Subcutaneous preadipocyte (primary cell): ENCODE measurements around the gene SAA1. TPM values are rescaled to one million over a fixed set of nuclear protein-coding genes. Genes with fewer than 3 reads are reported as not detected.

ENCODE experiments used
- small RNA-seq: library from RNA; depleted of rRNA; stranded (forward); fragments of <200 nt; gene quantifications from one replicate; pipeline ENCODE3, GENCODE V24; 2012
- total RNA-seq: library from RNA; depleted of rRNA; stranded (reverse); fragments of >200 nt; gene quantifications from 2 replicates; pipeline ENCODE4 v1.2.3, GENCODE V29; 2012

Gene SAA1
- total RNA-seq = not detected in 2 replicates

DNA sequence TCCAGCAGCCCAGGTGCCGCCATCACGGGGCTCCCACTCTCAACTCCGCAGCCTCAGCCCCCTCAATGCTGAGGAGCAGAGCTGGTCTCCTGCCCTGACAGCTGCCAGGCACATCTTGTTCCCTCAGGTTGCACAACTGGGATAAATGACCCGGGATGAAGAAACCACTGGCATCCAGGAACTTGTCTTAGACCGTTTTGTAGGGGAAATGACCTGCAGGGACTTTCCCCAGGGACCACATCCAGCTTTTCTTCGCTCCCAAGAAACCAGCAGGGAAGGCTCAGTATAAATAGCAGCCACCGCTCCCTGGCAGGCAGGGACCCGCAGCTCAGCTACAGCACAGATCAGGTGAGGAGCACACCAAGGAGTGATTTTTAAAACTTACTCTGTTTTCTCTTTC, at the start of gene SAA1:
TSS of gene SAA1 (plus strand) at position 316 of the 400 bp plus-strand sequence. CDS start 624 bp downstream, outside the sequence.

DNA sequence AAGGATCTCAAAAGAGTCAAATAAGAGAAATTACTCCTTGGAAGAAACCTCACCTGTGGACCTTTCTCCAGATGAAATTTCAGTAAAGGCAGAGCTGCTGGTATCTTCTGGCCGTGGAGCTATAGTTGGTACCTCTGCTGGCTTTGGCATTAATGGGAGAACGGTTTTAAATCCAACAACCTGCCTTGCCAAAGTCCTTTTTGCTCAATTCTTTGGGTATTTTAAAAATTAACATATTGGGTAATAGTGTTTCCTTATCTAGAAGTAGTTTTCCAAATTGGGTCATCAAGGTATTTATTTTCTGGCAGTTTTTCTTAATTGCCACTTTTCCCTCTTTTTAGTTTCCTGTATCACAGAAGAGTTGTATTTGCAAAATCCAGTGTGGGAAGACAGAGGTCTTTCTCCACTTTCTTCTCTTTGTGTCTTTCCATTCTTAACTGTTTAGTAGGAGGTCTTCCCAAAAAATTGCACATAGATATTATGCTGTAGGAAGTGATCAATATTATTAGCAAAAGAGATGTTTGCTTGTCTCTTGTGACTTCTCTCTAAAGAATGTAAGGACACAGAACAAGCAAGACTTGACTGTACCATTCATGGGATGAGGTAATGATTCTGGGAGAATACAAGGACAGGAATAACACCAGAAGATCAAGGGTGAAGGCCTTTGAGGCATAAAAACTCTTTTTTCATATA, 29.3 kb upstream of the SAA1 start, which contains the start of gene SAA4:
TSS of gene SAA4 (minus strand) at position 139 of the 693 bp plus-strand sequence. CDS start 876 bp downstream, outside the sequence.

GRCh38 chr11:18248561-18248960, 17.5 kb upstream of the SAA1 start, which contains the start of gene SAA2:
TSS of gene SAA2 (minus strand) at chr11:18248668. CDS start at chr11:18248011, 657 bp downstream.

Small RNA genes lying within 50 kb of the gene (small RNA-seq; reads per million reads assigned to genes)
- gene RNA5SP333 = not detected
- gene RNA5SP334 = not detected

Other genes starting within 250 kb of the SAA1 start
- under 0.01 TPM in 2 replicates for gene TPH1, start 220.0 kb upstream of the SAA1 start, total RNA-seq
- 22.8 and 24.2 TPM in 2 replicates for gene SAAL1, start 160.2 kb upstream of the SAA1 start, total RNA-seq
- not detected in 2 replicates for gene MRGPRX3, start 133.7 kb upstream of the SAA1 start, total RNA-seq
- not detected in 2 replicates for gene MRGPRX4, start 93.4 kb upstream of the SAA1 start, total RNA-seq
- not detected in 2 replicates for gene SAA4, start 29.5 kb upstream of the SAA1 start, total RNA-seq
- not detected in 2 replicates for gene SAA2, start 17.6 kb upstream of the SAA1 start, total RNA-seq
- gene HPS5, start 55.9 kb downstream of the SAA1 start, total RNA-seq = 18.7 and 30.7 TPM in 2 replicates
- 76.8 and 80.9 TPM in 2 replicates for gene GTF2H1, start 56.3 kb downstream of the SAA1 start, total RNA-seq
- 755 and 862 TPM in 2 replicates for gene LDHA, start 128.3 kb downstream of the SAA1 start, total RNA-seq
- gene LDHC, start 146.1 kb downstream of the SAA1 start, total RNA-seq = 0.78 TPM in 1 of 2 replicates, not detected in the other
- not detected in 2 replicates for gene LDHAL6A, start 189.6 kb downstream of the SAA1 start, total RNA-seq